ENCODE measurements around the gene HMG20A. TPM values are rescaled to one million over a fixed set of nuclear protein-coding genes. Genes with fewer than 3 reads are reported as not detected.

Gene HMG20A
- total and polyA plus RNA-seq, 2 of the 13 experiments (the other 11 are each of a cell fraction or from before 2014, with no cell fraction given), result 28.0 to 35.2 TPM

GRCh38 chr15:77529394-77530159 lies 108.9 kb downstream of the HMG20A start (continued):
- TF ChIP-seq PAXIP1 (CRISPR knock-in tag; conservative IDR thresholded peaks at IDR 0.05) (0 out of 2 replicates have a peak, but pooled peaks have one; percentile 23), ZFY (CRISPR knock-in tag; IDR thresholded peaks at IDR 0.05) (peak; percentile 65), ZNF768 (CRISPR knock-in tag; IDR thresholded peaks at IDR 0.05) (peak; percentile 98), TBX2 (CRISPR knock-in tag; IDR thresholded peaks at IDR 0.05; ENCODE audit: borderline replicate concordance) (0 out of 2 replicates have a peak, but pooled peaks have one; percentile 23), SRSF1 (optimal IDR thresholded peaks at IDR 0.05; ENCODE audit: low read depth, low read length) (peak; percentile 29), GPBP1L1 (CRISPR knock-in tag; IDR thresholded peaks at IDR 0.05) (no peak), BCLAF1 (IDR thresholded peaks at IDR 0.05) (no peak), ZNF687 (CRISPR knock-in tag; IDR thresholded peaks at IDR 0.05) (peak; percentile 39; the same call in 1 of the 2 replicates), HNRNPL (IDR thresholded peaks at IDR 0.05; ENCODE audit: low read depth, low read length) (0 out of 2 replicates have a peak, but pooled peaks have one; percentile 24), UBTF (CRISPR knock-in tag; IDR thresholded peaks at IDR 0.05) (0 out of 2 replicates have a peak, but pooled peaks have one; percentile 11)

Data from HepG2 (cell line).